KMS-11 (cell line): ENCODE data around the gene WNT10A.

Experiments used
- H2AFZ ChIP-seq: fragments of 200-600 bp; sonication (generic); 2 replicates; pipeline ENCODE4 v1.6.1; 2016; ENCODE audit warnings: antibody characterized with exemption, mixed run types, low read depth
- H3K27ac ChIP-seq: fragments of 200-600 bp; sonication (generic); 2 replicates; pipeline ENCODE4 v1.6.1; 2016; ENCODE audit warnings: mild to moderate bottlenecking, mixed run types
- H3K27me3 ChIP-seq: fragments of 200-600 bp; sonication (generic); 2 replicates; pipeline ENCODE4 v1.6.1; 2017; ENCODE audit warnings: mild to moderate bottlenecking, low read depth, mixed run types, moderate library complexity; ENCODE audit not compliant: insufficient read depth
- H3K36me3 ChIP-seq: fragments of 200-600 bp; sonication (generic); 2 replicates; pipeline ENCODE4 v1.6.1; 2017; ENCODE audit warnings: mild to moderate bottlenecking, mixed run types; ENCODE audit not compliant: insufficient read depth
- H3K4me1 ChIP-seq: fragments of 200-600 bp; sonication (generic); 2 replicates; pipeline ENCODE4 v1.6.1; 2016; ENCODE audit warnings: mild to moderate bottlenecking, low read depth, mixed run types; ENCODE audit not compliant: poor library complexity, severe bottlenecking
- H3K4me2 ChIP-seq: fragments of 200-600 bp; sonication (generic); 2 replicates; pipeline ENCODE4 v1.7.0; 2016; ENCODE audit warnings: mild to moderate bottlenecking, mixed run types
- H3K4me3 ChIP-seq: fragments of 200-600 bp; sonication (generic); IDR thresholded peaks from 2 replicates; pipeline ENCODE4 v1.6.1; 2017; ENCODE audit warnings: low read depth, low read length, mixed read lengths; ENCODE audit not compliant: insufficient read depth
- H3K79me2 ChIP-seq: fragments of 200-600 bp; sonication (generic); 2 replicates; pipeline ENCODE4 v1.6.1; 2016; ENCODE audit warnings: low read depth, mixed run types; ENCODE audit not compliant: insufficient read depth
- H3K9ac ChIP-seq: fragments of 200-600 bp; sonication (generic); 2 replicates; pipeline ENCODE4 v1.6.1; 2016; ENCODE audit warnings: mild to moderate bottlenecking, mixed run types
- H4K20me1 ChIP-seq: fragments of 200-600 bp; sonication (generic); 2 replicates; pipeline ENCODE4 v1.6.1; 2016; ENCODE audit warnings: mild to moderate bottlenecking, mixed run types; ENCODE audit not compliant: insufficient read depth
- TF ChIP-seq, protein P1 (sequence below): fragments of 200-600 bp; sonication (generic); conservative IDR thresholded peaks from 2 replicates; pipeline ENCODE4 v1.6.1; 2017; ENCODE audit warnings: low read depth, mild to moderate bottlenecking, antibody characterized with exemption, low read length, moderate library complexity, mixed read lengths

WNT10A gene

DNA sequence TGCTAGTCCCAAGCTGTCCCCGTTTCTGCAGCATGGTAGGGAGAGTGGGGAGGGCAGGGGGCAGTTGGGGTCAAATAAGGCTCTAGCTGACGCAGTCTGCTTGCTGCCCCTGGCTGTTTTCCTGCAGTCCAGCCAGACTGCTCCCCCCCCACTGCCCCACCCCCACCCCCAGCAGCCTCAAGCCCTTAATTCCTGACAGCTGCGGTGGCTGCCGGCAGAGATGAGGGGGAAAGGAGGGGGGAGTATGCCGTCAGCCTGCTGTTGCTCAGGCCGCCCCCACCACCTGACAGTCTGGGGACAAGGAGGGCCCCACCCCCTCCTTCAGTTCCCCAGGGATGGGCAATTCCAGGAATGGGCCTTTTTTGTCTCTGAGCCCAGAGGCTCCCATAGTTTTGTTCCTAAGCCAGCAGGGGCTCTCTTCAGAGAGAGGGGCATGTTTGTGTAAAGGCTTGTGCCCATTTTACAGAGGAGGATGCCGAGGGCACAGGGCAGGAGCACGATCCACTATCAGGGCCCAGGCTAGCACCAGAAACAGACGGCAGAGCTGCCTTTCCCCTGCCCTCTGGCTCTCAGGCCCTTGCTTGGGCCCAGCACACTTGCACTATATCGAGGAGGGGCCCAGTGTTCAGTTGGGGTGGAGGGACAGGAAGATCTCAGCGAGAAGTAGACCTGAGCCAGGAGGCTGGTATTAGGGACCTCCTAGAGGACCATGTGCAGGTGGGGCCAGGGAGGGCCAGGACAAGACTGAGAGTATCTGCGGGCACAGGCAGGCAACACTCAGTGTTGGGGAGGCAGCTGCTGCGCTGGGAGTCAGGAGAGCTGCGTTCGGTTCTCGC lies 1.5 kb upstream of the WNT10A start:
- Histone ChIP-seq H3K27me3 (no peaks in the 10 kb centered on the region), H3K9ac (peak overlapping the region; percentile 75), H3K79me2 (peaks cover 23% of the 10 kb centered on the region), H3K36me3 (no peaks in the 10 kb centered on the region), H2AFZ (peak overlapping the region; percentile 22; the same call in 1 of the 2 replicates), H3K27ac (peak overlapping the region; percentile 94), H3K4me2 (peak overlapping the region; percentile 95), H3K4me3 (peak overlapping the region; percentile 11), H3K4me1 (peaks cover 55% of the 10 kb centered on the region), H4K20me1 (no peaks in the 10 kb centered on the region)
- TF ChIP-seq, protein P1, sequence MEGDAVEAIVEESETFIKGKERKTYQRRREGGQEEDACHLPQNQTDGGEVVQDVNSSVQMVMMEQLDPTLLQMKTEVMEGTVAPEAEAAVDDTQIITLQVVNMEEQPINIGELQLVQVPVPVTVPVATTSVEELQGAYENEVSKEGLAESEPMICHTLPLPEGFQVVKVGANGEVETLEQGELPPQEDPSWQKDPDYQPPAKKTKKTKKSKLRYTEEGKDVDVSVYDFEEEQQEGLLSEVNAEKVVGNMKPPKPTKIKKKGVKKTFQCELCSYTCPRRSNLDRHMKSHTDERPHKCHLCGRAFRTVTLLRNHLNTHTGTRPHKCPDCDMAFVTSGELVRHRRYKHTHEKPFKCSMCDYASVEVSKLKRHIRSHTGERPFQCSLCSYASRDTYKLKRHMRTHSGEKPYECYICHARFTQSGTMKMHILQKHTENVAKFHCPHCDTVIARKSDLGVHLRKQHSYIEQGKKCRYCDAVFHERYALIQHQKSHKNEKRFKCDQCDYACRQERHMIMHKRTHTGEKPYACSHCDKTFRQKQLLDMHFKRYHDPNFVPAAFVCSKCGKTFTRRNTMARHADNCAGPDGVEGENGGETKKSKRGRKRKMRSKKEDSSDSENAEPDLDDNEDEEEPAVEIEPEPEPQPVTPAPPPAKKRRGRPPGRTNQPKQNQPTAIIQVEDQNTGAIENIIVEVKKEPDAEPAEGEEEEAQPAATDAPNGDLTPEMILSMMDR = no peak

DNA sequence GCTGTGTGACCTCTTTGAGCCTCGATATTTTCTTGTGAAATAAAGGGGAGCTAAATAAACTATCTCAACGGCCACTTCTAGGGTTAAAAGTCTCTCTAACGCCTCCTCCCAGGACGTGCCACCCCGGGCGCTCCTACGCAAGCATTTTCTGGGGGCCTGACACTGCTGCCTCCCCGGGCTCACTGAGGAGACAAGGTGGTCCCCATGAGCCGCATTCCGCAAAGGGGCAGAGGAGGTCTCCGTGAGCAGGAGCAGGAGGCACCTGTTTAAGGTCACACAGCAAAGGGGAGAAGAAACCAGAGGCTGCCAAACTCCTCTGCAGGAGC lies 913 bp upstream of the WNT10A start:
- H3K9ac ChIP-seq = peak overlapping the region; percentile 75
- peak overlapping the region; percentile 95 for H3K4me2 ChIP-seq
- peak overlapping the region; percentile 94 for H3K27ac ChIP-seq
- peak overlapping the region; percentile 22; the same call in 1 of the 2 replicates for H2AFZ ChIP-seq
- H3K4me3 ChIP-seq = peak overlapping the region; percentile 11
- H4K20me1 ChIP-seq = no peaks in the 10 kb centered on the region
- peaks cover 61% of the 10 kb centered on the region for H3K4me1 ChIP-seq
- H3K27me3 ChIP-seq = no peaks in the 10 kb centered on the region
- peaks cover 28% of the 10 kb centered on the region for H3K79me2 ChIP-seq
- no peaks in the 10 kb centered on the region for H3K36me3 ChIP-seq
- TF ChIP-seq, protein P1 = no peak

DNA sequence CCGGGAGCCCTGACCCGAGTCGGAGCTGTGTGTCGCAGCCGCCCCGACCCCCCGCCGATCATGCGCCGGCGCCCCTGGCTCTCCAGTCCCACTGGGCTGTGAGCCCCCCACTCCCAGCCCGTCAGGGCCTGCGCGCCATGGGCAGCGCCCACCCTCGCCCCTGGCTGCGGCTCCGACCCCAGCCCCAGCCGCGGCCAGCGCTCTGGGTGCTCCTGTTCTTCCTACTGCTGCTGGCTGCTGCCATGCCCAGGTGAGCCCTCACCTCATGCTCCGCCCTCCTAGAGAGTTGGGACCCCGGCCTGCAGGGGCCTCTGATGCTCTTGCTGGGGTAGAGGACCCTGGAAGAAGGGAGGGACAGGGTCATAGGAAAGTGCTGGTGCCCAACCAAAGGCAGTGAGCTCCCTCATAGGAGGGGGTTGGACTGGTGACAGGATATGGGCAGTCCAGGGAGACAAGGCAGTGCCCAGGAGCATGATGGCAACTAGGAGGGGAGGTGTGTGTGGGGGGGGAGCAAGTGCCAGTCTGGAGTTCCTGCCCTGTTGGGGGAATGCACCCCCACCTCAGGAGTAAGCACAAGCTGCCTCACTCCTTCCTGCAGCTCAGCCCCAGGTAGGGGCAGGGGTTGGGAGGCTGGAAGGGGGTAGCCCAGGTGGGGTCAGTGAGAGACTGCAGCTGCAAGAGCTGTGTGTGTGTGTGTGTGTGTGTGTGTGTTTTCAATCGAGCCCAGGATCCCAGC lies 375 bp downstream of the WNT10A start:
- Histone ChIP-seq H3K36me3 (no peaks in the 10 kb centered on the region), H3K4me2 (peak overlapping the region; percentile 95), H3K27ac (peak overlapping the region; percentile 94), H2AFZ (peak overlapping the region; percentile 31; the same call in 1 of the 2 replicates), H3K4me1 (peaks cover 74% of the 10 kb centered on the region), H3K4me3 (peak overlapping the region; percentile 55), H3K27me3 (no peaks in the 10 kb centered on the region), H3K9ac (peak overlapping the region; percentile 75), H3K79me2 (peaks cover 32% of the 10 kb centered on the region), H4K20me1 (no peaks in the 10 kb centered on the region)
- TF ChIP-seq, protein P1 = no peak

DNA sequence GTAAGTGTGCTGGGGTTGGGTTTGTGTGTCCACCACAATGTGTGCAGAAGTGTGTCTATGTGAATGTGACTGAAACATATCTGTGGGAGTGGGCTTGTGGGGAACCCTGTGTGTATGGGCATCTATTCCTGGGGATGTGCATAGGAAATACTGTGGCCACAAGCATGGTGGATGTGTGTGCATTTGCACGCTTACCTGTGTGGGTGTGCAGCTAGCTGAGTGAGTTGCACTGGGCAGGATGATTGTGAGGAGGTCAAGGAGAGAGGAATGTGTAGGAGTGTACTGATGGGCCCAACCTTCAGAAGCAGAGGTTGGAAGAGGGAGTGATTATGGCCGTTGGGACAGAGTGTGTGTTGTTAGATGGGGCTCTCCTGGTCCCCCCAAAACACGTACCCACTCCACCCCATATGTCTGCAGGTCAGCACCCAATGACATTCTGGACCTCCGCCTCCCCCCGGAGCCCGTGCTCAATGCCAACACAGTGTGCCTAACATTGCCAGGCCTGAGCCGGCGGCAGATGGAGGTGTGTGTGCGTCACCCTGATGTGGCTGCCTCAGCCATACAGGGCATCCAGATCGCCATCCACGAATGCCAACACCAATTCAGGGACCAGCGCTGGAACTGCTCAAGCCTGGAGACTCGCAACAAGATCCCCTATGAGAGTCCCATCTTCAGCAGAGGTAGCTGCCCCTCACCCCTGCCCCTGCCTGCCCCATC lies 1.2 kb downstream of the WNT10A start:
- Histone ChIP-seq H3K4me1 (peaks cover 74% of the 10 kb centered on the region), H3K4me3 (no peak overlapping the region), H3K4me2 (peak overlapping the region; percentile 95), H4K20me1 (no peaks in the 10 kb centered on the region), H2AFZ (no peak overlapping the region), H3K79me2 (peaks cover 32% of the 10 kb centered on the region), H3K9ac (peak overlapping the region; percentile 75; the same call in 1 of the 2 replicates), H3K27ac (no peak overlapping the region), H3K27me3 (no peaks in the 10 kb centered on the region), H3K36me3 (no peaks in the 10 kb centered on the region)
- TF ChIP-seq, protein P1 = no peak
